Stimulated activated CD4-positive, alpha-beta T cell treated with anti-CD3 and anti-CD28 coated beads, Interleukin-1b, Interleukin-23, amount 100 ng/mL, for 1 hour (primary cell): ENCODE data around the gene CMC2.

Experiments used
- DNase-seq, 2 donors: peaks; one replicate each; pipeline ENCODE4 v3.0.0-alpha.2; 2020; ENCODE audit warnings: low read depth in 2 of 2

Gene CMC2

DNA sequence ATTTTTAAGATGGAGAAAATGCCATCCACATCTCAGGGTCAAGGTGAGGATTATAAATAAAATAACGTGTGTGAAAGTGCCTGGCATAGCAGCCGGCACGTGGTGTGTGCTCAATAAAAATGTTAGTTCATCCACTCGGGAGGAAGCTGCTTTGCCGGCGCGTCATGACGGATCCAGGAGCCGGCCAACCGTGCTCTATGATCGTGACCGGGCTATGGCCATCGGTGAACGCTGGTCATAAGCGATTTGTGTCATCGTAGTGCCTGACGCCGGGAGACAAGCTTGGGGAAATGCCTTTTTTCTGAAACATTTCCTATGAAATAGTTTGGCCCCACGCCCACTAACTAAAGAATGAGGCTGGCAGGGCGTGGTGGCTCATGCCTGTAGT is 74.0 kb downstream of the CMC2 start:
- DNase-seq: no peak

DNA sequence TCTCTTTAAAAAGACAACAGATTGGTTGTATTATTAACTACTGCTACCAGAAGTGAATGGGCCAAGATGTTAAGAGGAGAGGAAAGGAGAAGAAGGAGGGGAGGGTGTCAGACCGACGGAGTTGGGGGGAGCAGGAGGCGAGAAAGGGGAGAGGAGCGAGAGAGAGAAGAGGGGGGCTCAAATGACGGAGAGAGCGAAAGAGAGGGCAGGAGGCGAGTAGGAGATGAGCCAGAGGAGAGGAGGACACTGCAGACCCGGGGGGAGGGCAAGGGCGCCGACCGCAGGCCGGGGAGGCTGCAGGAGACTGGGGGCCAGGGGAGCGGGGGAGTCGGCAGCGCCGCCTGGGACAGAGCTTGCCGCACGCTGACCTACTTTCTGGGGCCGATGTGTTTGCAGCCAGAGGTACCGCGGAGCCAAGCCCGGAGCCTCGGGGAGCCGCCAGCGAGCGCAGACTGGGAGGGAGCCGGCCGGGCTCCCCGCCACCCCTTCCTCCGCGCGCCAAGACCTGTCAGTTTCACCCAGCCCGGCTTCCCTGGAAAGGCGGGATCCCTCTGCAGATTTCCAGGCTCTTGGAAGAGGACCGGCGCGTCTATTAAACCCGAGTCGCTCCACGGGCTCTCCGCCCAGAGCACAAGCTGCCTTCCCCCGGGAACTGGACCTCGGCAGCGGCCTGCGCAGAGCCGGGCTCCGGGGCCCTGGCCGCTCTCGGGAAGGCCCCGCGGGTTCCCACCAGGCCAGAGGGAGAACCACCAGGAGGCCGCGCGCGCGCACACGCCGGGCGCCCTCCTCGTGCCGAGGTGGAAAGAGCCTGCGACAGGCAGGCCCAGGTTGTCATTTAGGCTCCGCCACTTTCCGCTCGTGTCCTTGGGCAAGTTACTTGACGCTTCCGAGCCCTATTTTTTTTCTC is 74.6 kb downstream of the CMC2 start:
- DNase-seq: no peak

DNA sequence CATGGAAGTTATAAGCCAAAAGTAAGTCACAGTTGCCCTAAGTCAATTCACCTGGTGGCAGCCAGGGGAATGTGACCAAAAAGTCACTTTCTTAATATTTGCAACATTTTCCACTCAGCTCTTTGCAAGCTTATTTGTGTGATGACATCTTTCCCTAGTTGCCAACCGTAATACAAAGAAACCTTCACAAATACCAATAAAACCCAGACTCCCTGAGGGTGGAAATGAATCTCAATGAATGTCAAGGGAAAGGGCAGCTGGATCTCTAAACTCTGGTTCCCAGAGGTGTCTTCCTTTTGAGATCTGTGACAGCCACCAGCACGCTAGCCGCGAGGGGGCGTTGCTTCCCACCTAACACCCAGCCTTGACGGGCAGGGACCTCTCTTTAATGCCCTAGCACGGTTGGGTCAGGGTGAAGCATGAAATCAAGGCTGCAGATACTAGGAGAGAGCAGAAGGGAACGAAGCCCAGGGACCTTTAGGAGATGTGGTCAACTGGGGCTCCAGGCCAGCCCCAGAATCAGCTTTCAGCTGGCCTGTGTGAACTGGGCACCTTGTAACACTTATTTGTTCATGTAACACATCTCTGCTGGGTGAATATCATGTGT is 82.2 kb downstream of the CMC2 start:
- DNase-seq: no peak

DNA sequence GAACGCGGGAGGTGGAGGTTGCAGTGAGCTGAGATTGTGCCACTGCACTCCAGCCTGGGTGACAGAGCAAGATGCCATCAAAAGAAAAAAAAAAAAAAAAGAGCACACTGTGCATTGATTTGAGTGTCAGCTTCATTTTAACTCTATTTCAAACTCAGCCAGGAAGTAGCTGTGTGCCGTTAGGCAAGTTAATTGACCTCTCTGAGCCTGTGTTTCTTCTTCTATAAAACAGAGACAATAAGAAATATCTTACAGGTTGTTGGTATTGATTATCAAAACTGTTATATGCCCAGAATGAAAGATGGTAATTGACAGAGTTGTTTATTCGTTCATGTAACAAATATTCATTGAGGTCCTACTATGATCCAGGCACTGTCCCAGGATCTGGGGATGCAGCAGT is 83.3 kb downstream of the CMC2 start:
- DNase-seq: no peak
